HG02798 (cell line): ENCODE results near the gene PPM1F.

Experiments used
- ATAC-seq: cut with Tn5 transposase; IDR thresholded peaks from one replicate; pipeline ENCODE4 v1.9.1; 2021; ENCODE audit warnings: mild to moderate bottlenecking; ENCODE audit not compliant: unreplicated experiment, poor library complexity

PPM1F gene

DNA sequence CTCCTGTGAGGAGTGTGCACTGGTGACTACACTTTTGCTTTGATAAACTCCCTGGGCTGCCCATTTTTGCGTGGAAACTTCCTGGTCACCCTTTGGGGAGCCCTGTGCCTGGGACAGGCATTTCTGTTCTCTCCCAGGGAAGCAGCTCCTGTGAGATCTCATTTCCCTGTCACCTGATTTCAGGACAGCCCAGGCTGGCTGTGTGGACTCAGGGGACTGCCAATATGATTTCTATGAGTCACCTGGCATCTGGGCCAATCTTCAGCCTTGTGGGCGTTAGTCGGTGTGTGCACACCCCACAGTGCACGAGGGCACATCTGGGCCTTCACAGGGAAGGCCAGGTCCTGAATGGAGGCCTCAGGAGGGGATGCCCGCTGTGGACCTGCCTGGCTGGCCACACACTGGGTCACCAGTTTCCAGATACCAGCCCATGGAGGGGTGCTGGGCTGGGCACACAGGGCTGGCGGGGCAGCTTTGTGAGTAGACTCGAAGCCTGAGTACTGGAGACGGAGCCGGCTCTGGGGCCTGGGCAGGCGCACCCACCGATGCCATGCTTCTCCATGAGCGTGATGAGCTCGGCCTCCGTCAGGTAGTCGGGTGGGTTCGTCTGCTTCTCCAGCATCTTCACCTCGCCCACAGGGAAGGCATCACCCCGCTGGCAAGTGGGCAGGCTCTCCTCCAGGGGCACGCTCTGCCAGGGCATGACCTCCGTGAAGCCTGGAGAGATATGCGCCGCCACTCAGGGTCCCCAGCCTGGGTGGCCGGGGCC lies 9.4 kb upstream of the PPM1F start:
- ATAC-seq, result no peak

DNA sequence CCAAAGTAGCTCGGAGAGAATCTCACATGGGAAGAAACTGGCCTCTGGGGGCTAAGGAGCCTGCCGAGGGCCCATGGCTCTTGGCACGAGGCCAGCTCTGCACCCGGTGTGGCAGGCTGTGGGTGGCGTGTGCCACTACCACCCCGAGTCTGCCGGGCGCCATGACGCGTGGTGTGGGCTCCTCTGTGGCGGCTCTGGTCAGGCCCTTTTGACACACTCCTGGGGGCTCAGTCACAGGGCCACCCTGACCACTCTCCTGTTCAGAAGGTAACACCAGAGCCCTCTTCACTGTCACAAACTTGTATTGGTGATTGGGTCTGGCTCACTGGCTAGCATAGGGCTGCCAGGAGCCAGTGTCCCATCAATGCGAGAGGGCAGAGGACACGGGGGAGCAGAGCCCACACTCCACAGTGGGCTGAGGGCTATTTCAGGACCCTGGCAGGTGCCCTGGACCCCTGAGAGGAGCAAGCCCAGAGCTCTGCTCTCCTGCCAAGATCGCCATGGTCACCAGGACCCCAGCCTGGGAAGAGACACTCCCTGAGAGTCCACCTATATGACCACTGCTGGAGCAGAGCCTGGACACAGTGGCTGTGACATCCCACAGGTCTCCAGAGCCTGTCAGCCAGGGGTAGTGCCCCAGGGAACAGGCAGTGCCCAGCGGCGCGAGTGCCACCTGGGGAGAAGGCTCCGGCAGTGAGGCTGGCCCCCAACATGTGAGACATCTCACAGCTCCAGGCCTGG lies 8.6 kb upstream of the PPM1F start:
- no peak for ATAC-seq

DNA sequence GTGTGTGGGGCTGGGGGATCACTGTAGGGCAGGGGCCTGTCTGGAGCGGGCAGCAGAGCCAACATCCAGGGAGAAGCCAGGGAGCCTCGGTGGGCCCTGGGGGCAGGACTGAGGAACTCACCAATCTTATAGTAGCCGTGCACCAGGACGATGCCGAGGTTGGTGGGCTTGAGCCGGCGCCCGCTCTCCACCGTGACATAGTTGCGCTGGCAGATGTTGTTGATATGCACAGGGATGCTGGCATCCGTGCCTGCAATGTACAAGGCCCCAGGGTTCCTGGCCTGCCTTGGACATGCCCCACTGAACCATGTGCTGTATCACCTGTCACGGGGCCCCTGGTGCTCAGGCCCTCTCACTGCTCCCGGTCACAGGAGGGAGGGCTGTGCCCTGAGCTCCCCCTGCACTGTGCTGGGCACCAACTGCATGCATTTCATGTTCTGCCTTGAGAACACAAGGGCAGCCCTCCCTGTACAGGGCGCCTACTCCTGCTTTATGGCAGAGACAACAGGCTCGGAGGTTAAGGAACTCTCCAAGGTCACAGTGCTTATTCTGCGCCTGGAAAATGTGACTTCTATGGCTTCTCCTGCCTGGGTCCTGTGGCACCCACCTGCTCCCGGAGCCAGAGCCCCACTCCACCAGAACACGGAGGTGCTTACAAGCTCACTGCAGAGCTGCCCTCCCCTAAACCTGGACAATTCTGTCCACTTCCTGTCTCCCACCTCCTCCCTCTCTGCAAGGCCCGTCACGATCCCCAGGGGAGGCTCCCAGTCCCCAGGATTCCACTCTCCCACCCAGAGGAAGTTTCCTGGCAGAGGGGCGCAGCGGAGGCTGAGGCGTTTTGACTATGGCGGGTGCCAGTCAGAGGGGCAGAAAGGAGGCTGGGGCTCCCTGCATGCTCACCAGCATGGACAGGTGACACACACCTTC lies 7.8 kb upstream of the PPM1F start:
- ATAC-seq, result no peak

DNA sequence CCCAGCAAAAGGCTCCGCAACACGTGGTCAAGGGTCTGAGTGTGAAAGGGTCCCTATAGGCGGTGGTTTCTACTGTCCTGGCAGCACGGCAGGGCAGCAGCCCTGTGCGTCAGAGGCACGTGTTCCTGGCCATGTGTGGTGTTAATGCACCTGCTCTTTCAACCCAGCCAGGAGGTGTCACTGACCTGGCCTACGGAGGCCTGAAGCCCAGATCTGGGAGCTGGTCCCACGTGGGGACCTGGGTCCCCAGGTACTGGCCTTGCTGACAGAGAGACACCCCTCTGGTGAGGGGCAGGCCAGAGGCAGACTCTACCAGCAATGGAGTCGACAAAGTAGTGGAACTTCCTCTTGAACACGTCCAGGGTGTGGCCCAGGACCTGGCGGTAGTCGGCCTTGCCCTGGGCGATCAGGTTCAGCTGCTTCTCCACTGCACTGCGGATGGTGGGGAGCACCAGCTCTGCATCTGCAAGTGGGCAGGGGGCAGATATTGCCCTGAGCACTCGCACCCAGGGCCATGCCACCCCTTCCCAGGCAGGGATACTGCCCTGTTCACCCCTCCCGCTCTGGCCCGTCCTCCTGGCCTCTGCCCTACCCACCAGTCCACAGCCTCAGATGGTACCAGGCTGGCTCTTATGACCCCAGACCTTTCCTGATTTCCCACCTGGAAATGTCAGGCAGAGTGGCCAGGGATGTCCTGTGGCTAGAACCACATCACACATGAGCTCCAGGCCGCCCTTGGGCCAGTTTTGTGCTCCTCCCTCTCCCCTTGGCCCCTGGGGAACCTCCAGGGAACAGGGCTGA lies 6.8 kb upstream of the PPM1F start:
- no peak for ATAC-seq

DNA sequence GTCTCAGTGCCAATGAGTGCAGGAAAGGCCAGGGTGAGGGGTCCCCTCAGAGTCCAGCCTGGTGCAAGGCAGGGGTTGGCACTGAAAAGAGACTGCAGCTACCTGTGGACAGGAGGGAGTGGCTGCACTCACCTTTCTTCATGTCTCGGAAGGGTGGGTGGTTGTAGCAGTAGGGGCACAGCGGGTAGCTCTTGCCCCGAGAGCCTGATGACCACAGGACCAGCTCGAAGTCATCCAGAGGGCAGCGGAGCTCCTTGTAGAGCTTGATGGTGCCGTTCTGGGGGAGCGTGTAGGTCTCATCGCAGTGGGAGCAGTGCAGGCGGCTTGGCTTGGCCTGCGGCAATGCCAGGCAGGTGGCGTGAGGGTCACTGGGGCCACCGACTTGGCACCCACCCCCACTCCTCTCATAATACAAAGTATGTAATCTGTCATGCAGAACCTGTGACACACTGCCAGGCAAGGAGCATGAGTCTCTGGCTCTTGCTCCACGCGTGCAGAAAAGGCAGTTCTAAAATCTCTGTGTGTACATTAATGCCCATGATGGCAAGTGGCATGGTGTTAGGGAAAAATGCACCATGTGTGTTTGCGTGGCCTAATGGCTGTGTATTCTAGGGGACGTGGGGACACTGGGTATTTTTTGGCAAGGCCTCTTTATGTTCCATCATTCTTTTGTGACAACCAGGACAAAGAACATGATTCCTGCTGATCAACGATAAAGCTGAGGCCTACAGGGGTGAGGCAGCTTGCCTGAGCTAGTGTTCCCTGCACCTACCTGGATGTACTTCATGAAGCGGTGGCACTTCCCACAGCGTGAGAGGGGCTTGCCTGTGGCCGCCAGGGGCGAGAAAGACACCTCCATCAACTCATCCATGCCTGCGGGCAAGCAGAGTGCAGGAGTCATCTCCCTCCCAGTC lies 6.0 kb upstream of the PPM1F start:
- ATAC-seq, result no peak

DNA sequence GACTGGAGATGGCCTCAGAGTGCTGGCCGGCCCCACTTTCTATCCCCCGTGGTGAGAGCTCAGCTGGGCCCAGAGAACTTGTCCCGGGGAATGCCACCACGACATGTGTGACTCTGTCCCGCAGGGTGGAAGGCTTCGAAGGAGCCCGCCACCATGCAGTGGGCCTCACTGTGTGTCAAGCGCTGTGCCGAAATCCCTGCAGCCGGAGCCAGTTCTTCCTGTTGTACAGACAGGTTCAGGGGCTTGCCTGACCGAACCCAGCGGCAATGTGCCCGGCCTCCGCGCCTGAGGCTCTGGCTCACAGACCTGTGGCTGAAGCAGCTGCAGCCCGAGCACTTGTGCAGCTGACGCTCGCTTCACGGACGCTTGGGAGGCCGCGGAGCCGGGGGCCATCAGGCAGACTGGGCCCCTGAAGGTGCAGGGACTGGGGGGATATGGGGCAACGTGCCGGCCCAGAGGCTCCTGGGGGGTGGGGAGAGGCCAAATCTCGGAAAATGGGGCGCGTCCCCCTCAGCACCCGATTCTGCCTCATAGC lies 650 bp downstream of the PPM1F start:
- ATAC-seq, result no peak

DNA sequence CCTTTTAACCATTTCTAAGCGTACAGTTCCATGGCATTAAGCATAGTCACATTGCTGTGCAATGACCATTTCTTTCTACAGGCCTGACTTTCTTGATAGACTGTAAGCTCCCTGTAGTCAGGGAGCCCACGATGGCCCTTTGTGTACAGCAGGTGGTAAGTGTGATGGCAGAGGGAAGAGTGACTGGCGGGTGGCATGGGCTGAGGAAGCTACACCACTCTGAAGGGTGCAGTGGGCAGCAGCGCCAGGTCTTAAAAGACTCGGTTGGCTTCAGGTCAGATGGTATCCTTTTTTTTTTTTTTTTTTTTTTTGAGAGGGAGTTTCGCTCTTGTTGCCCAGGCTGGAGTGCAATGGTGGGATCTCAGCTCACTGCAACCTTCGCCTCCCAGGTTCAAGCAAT lies 1.6 kb downstream of the PPM1F start:
- no peak for ATAC-seq

DNA sequence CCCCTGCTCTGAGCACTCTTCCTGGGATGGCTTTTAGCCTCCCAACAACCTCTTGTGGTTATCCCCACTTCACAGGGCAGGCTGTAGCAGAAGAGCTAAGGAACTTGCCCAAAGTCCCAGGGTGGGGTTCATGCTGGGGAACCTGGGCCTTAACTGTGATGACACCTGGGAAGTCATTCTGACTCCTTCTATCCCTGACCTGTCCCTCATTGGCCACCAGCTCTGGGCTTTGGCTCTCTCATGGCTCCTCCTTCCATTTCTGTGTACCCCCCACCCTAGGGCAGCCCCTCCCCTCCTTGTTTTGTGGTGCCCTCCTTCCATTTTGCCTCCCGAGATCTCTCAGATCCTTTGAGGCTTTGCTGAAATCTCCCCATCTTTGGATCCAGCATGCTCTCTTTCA lies 2.7 kb downstream of the PPM1F start:
- no peak for ATAC-seq

DNA sequence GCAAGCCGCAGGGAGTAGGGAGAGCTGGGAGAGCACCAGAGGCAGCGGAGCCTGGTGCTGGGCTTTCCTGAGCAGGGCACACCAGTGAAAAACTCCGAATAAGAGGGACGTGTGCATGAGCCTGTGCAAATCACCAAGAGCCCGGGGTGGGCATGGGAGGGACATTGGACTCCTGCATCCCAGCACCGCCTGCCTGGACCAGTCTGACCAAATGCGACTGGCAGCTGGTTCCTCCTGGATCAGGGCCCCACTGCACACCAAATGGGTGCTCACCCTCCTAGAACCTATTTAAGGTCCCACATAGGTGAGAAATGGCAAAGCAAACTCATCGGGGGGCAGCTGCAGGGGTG lies 3.1 kb downstream of the PPM1F start:
- no peak for ATAC-seq

DNA sequence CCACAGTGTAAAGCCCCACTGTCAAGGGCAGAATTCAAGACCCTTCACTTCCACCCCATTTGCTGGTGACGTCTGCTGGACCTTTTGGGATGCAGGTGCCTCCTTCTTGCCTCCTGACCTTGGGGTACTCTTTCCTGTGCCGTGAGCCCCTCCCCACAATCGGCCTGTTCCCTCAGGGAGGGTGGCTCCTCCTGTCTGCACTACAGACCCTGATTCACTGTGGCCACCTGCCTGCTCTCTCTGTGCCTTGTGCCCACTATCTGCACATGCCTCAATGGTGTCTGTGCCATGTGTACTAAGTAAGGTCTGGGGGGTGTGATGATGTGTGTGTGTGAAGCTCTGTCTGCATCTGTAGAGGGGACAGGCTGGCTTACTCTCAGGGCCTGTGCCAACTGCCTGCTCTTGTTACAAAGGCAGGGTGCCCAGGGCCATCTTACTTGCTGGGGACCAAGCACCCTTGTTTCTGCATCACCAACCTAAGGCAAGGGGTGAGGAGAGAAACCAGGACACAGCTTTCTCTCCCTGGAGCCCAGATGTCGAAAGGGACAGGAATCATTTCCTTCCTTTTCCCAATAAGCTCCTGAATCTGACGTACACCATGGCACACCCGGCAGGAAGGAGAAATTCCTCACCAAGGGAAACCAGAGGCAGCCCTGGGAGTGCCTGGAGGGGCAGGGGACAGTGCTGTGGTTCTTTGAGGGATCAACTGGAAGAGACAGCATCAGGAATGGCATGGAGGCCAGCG lies 3.7 kb downstream of the PPM1F start:
- ATAC-seq, result no peak

DNA sequence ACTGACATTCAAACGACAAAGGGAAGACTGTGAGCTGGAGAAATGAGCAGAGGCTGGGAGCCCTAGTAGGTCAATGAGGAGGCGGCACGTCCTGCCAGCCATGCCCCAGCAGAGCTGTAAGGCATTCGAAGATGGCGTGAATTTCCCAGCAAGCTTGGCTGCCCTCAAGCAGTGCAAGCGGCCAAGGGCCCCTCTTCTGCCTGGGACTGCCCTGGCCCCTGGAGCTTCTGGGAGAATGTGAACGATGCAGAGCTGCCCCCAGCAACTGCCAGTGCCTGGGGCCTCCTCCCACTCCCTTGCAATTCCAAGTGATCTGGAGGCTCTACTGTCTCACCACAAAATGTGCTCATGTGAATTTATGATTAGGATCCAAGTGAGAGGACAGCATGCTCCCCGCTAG lies 4.3 kb downstream of the PPM1F start:
- no peak for ATAC-seq

DNA sequence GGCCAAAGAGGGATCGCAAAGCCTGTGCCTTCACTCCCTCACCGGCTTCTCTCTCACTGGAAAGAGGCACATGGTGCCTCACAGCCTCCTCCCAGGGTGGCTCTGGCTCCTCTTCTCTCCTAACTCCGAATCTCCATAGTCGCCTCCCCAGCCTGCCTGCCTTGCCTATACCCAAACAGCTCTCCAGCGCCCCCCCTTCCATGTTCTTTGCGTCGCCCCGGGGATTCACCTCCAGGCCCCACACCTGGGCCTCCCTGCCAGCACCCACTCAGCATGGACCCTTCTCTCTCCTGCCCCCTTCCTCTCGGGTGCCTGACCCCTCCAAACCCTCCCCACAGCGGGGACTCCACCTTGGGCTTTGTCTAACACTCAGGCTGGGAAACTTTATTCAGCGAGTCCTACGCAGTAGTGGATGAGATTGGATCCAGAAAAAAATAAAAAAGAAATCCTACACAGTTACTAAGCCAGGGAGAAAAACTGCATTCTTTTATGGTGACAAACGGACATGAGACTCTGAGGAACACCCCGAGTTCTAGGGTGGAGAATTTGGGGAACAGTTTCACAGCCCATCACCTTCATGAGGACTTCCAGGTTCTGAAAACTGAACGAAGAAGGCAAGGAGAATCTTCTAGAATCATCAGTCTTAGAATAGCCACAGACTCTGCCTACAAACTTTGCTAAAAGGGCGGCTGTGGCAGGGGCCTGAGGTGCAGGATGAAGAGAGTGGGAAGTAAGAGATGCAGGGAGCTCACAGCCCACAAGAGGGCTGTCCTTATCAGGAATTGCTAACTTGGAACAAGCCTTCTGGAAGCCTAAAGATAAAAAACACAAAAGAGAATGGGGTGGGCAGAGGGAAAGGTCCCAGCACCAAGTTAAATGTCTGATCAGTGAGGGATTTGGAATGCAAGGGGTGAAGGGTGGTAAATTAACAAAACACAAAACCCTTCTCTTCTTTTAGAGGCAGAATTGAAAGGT lies 5.3 kb downstream of the PPM1F start:
- ATAC-seq, result no peak

DNA sequence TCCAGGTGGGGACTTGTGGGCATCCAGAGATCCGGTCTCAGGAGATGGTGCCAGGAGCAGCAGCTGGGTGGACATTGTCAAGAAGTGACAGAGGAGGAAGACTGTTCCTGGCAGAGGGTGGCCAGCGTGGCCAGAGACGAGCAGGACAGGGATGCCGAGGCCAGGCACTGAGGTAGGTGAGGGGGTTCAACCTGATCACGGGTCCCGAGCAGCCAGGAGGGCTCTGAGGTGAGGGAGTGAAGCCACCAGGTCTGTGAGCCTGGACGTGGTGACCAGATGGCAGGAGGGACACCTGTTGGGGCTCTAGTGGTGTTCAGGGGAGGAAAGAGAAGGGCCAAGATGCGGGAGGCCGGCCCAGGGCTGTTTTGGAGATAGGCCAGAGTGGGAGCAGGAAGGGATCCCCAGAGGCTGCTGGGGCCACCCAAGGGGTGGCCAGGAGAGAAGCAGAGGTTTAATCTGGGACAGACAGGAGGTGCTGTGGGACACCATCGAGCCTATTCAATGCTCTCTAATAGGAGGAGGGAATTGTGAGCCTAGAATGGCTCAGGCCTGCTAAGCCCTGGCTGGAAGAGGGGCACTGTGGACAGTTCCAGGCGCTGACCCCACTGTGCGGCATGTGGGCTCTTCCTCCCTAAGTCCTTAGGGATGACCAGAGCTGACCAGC lies 6.3 kb downstream of the PPM1F start:
- ATAC-seq, result no peak

DNA sequence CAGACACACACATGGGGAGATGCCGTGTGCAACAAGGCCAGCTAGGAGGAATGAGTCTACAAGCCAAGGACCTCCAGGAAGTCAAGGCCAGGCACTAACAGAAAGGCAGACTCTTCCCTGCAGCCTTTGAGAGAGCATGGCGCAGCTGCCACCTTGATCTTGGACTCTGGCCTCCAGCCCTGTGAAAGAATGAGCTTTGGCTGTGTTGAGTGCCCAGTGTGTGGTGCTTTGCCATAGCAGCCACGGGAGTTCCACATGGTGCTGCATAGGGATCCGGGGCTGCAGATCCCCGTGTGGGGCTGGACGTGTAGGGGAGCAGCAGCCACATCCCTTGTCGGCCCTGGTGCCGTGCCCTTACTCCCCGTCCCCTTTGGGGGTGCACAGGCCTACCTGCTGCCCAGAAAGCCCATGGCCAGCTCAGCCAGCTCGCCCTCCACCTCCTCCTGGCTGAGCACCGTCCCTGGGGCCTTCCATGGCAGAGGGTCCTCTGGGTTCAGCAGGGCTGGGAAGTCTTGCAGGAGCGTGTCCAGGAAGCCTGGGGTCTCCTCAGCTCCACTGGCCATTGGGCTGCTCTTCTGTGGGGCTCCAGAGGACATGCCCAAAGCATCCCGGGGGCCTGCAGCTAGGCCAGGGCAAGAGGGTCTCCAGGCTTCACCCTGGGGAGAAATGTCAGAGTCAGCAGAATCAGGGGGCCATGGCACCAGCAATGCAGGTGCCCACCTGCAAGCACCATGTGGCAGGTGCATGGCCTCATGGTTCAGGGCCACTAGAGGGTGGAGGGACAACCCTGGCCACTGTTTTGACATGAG lies 7.0 kb downstream of the PPM1F start:
- ATAC-seq, result no peak

DNA sequence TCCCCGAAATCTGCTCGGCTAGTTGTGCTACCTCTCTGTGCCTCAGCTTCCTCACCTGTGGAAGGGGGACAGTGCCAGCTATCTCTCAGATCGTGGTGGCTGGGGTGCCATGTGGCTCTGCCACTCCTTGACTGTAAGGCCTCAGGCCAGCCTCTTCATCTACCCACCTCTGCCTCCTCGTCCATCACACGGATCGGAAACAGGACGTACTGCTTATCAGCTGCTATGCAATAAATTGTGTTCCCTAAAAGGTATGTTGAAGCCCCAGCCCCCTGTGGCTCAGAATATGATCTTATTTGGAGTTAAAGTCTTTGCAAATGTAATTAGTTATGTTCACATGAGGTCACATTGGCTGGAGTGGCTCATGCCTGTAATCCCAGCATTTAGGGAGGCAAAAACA lies 7.8 kb downstream of the PPM1F start:
- no peak for ATAC-seq
